Inflammatory macrophage (primary cell): Measurements from ENCODE around the gene SEMA5A.
"Not testable (repeated sequence)": the region's sequence is repeated elsewhere in the genome, so short reads cannot be mapped to it uniquely, and the experiment has no call there.

Experiments
- DNase-seq, 2 donors: peaks; one replicate each; pipeline ENCODE4 v3.0.0-alpha.2; 2020 to 2022

The SEMA5A gene

GRCh38 chr5:9353048-9353447 is 192.8 kb downstream of the SEMA5A start:
- not testable (repeated sequence) for DNase-seq

- no peak for DNase-seq
Observed at GRCh38 chr5:9351546-9351945, 194.3 kb downstream of the SEMA5A start.

DNA sequence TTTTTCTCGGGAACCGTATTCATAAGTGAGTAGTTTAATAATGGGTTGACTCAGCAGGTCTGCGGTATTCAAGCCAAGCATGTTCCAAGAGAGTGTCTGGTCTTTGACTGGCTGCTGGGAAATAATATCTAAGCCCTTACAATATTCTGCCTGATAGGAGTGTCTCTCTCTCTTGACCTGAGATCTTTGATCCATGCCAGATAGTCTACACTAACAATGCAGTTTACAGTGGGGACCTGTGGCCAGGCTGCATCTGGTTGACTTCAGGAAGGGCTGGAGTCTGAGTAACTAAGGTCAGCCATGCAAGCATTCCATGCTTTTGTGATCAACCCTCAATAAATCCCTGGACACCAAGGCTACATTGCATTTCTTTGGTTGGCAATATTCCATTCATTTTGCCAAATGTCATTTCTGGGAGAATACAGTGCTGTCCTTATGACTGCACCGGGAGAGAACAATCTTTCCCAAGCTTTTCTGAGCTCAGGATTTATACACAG is 195.5 kb downstream of the SEMA5A start:
- DNase-seq: no peak

DNA sequence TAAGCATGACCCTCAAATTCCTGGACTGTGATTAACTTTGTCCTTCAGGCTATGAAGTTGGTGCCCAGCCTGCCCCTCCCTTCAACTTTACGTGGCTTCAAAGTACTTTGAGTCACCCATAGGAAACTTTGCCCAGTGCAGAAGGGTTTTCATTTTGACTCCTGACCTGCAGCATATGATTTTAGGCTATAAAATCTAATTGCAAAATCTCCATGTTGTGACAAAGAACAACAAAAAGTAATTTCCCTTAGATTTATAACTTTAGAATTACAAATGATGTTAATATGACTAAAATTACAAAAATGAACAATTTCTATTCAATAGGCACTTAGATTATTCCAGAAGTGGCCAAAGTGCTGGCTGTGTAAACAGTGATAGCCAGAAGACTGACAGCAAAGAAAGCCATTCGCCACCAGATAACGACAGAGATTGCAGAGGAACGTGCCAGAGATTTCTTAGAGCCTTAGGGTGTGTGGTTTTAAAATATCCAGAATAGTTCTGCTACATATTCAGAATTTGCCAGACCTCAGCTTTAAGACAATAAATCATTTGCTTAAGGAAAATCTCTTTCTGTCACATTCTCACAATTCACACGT is 197.4 kb downstream of the SEMA5A start:
- no peak for DNase-seq

GRCh38 chr5:9347541-9348295 is 198.2 kb downstream of the SEMA5A start:
- no peak for DNase-seq

GRCh38 chr5:9347032-9347431 is 198.8 kb downstream of the SEMA5A start:
- no peak for DNase-seq

GRCh38 chr5:9344751-9345240 is 201.1 kb downstream of the SEMA5A start:
- DNase-seq: no peak

DNA sequence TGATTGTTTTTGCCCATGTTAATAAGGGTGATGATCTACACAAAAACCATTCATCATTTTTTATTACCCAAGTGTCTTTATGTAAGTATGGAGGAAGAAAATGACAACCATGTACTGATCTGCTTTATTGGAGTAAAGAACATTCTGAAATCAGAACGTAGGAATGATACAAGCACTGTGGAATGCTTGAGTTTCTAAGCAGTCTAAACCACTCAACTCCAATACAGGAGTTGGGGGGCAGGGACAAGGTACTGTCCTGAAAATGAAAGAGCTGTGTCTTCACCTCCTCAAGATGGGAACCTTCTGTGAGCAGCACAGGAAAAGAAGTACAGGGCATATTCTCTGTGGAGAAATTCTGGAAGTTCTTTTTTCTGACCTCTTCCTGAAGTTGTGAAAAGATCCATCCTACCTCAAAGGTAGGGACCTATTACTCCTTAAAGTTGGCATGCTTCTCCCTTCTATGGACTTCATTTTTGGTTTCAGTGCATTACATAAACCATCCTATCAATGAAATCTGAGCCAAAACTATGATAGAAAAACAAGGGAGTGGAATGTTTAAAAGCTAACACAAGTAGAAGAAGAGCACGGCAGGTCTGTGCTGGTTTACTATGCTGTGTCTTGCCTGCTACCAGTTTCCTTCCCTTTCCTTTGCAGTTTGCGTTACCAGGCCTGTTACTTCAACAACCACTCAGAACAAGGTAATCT is 202.6 kb downstream of the SEMA5A start:
- no peak for DNase-seq

DNA sequence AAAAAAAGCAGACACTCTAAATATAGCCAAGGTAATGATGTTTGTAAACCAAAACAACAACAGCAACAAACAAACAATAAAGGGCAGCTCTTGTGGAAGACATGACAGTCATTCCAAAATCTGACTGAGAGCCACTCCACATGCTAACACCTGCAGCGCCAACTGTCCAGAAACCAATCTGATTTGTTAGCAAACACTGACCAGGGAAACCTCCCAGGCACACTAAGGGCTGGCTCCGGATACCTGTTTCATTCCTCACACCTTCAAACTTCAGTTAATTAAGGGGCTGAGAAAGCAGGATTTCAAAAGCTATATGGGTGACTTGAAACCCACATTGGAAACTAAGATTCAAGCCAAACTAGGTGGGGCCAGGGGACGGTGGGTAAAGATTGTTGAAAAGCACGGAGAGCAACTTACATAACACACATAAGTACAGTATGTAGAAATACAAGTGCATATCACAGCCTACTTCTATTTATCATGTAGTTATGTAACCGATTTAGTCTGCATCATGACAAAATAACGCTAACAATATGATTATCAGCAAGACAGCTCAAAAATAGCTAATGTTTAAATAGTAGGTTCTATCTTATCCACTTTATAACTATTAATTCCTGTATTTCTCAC is 203.6 kb downstream of the SEMA5A start:
- no peak for DNase-seq

DNA sequence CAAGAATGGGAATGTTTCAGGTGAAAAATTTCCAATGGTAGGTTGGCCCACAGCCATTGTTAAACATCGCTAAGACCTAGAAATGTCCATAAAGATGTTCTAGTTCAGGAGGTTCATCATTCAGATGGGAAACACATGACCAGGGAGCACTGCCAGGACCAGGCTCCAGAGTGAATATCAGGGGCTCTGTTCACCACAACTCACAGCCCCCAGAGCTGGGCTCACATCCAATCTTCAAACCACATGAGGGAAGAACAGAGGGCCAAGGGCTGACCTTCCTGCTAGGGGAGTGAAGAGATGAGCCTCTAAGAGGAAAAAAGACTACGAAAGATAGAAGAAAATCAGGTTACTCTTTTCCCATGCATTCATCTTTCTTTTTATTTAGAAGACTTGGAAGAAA is 205.8 kb downstream of the SEMA5A start:
- DNase-seq: no peak

GRCh38 chr5:9339206-9339818 is 206.6 kb downstream of the SEMA5A start:
- no peak for DNase-seq

GRCh38 chr5:9338796-9339195 is 207.1 kb downstream of the SEMA5A start:
- DNase-seq: no peak

DNA sequence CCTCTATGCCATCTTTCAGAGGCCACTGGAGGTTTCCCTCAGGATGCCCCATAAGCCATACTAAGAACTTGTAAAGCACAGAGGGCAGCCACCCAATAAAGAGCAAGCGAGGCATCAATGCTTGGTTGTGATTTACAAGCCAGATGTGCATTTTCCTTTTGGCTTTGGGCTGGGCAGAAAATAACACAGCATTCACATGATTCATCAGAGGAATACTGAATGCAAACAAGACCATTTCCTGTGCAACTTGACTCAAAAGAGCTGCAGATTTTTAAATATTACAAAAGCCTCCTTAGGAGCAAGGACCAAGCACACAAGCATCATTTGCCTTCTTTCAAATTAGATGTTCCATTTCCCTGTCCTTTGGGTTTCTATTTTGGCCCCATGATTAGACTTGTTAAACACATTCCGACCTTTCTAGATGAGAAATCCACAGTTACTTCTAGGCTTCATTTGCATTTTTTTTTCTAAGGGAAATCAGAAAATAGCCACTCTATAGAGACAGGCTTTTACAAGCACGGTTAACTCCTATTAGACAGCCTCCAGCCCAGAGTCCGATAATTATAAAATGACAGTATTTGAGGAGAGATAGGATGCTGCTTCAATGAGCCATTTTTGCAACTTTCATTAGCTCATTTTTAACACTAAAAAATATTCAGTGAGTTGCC is 207.8 kb downstream of the SEMA5A start:
- no peak for DNase-seq

DNA sequence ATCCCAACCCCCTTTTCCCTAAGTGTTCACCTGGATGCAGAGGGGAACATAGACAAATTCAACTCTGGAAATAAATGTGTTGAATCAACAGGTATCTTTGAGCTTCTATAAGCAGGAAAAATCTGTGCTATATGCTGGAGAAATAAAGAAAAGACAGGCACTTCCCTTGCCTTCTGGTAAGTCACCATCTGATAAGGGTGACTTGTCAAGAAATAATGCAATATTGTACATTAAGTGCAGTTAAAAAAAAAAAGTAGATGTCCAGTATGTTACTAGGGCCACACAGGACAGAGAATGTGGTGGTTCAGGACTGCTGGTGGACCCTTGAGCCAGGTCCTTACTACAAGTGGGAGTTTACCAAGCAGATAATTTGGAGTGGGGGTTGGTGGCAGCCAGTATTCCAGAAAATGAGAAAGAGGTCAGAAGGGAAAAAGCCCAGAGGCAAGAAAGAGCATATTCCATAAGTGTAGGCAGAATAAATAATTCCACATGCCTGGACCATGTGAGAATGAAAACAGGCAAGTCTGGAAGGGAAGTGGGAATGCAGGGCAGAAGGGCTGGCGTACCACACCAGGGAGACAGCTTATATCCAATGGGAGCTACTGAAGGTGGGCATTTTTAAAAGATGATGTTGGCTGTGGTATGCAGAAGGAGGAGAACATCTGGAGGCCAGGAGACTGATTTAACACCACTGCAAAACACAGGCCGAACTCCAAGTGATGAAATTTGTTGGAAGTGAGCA is 209.9 kb downstream of the SEMA5A start:
- no peak for DNase-seq

DNA sequence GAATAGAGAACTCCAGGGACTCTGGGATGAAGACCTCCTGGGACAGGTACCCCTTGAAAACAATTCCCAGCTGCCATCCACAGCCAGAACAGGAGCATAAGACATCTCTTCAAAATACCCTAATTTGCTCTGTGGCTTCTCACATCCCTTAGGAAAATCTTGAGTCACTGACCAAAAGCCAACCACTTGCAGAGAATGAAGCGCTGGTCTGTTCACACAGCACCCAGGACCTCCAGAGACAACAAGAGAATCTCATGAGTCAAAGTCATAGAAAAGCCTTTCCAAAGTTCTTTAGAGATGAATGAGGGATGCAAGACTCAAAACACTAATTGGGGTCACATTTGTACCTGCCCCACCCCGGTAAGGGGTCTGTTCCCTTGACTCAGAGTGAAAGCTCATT is 210.6 kb downstream of the SEMA5A start:
- no peak for DNase-seq

DNA sequence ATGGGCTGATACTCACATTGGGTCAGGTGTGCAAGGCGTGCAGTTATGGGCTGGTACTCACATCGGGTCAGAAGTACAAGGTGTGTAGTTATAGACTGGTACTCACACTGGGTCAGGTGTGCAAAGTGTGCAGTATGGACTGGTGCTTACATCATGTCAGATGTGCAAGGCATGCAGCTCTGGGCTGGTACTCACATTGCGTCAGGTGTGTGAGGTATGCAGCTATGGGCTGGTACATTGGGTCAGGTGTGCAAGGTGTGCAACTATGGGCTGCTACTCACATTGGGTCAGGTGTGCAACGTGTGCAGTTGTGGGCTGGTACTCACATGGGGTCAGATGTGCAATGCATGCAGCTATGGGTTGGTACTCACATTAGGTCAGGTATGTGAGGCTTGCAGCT is 213.8 kb downstream of the SEMA5A start:
- DNase-seq: no peak

DNA sequence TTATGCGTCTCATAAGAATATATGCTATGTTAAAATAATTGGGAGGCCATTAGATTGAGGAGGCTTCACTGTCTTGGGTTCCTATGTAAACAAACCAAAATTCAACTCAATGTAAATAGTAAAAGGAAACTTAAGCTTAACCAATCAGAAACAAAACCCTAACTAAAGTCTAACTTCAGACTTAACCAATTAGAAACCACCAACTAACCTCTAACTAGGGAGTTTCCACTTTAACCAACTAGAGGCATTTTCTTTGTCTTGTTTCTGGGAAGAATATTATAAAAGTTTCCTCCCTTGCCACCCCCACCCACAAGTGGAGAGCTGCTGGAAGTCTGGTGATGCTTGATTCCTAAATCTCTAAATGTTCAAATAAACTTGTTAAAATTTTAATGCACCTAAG is 214.5 kb downstream of the SEMA5A start:
- DNase-seq: no peak

GRCh38 chr5:9329125-9329524 is 216.8 kb downstream of the SEMA5A start:
- DNase-seq: no peak

- DNase-seq: no peak
Observed at GRCh38 chr5:9325549-9325948, 220.3 kb downstream of the SEMA5A start.

DNA sequence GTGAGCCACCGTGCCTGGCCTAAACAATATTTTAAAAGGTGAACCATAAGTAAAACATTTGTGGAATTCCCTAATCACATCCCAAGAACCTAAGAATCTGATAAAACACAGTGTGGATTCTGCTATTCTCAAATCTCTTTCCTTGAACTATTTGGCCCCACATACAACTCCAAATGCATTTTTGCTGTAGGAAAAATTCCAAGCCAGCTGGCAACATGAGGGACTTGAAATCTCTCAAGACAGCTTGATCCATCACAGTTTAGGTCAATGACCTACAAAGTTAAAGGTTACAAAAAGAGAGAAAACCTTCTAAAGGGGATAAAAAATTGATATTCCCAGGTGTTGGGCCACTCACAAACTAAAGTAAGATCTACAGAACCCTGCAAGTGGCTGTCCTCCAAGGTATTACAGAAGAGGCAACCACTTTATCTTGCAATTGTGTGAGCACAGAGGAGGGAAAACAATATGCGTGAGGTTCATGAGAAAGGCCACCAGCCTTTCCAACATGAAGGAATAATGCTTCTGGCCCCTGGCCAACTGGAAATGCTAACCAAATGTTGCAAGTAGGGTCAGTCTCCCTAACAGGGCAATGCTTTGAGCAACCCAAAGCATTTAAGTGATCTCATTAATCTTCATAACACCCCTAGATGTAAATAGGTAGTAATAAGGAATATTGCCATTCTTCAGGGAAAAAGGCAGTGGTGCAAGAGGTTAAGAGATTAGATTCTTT is 221.4 kb downstream of the SEMA5A start:
- DNase-seq: no peak

GRCh38 chr5:9320652-9321051 is 225.2 kb downstream of the SEMA5A start:
- DNase-seq: no peak
